ENCODE results near the gene CSNK2A3.
"Not testable (repeated sequence)": the region's sequence is repeated elsewhere in the genome, so short reads cannot be mapped to it uniquely, and the experiment has no call there.

The CSNK2A3 gene

GRCh38 chr11:11378184-11378940 lies 25.3 kb upstream of the CSNK2A3 start:
- no peak for DNase-seq

GRCh38 chr11:11374358-11375148 lies 21.5 kb upstream of the CSNK2A3 start:
- DNase-seq = no peak

GRCh38 chr11:11373934-11374333 lies 20.9 kb upstream of the CSNK2A3 start:
- no peak for DNase-seq

GRCh38 chr11:11372461-11372860 lies 19.4 kb upstream of the CSNK2A3 start:
- DNase-seq = no peak

GRCh38 chr11:11370962-11371303 lies 17.9 kb upstream of the CSNK2A3 start:
- no peak for DNase-seq

- DNase-seq = no peak
Observed at GRCh38 chr11:11370255-11370961, 17.4 kb upstream of the CSNK2A3 start.

- no peak for DNase-seq
Observed at GRCh38 chr11:11366793-11367192, 13.7 kb upstream of the CSNK2A3 start.

- no peak for DNase-seq
Observed at GRCh38 chr11:11363674-11364073, 10.6 kb upstream of the CSNK2A3 start.

GRCh38 chr11:11359611-11360010 lies 6.6 kb upstream of the CSNK2A3 start:
- DNase-seq = no peak

GRCh38 chr11:11356842-11357241 lies 3.8 kb upstream of the CSNK2A3 start:
- no peak for DNase-seq

- not testable (repeated sequence) for DNase-seq
Observed at GRCh38 chr11:11351851-11352250, 1.2 kb downstream of the CSNK2A3 start.

GRCh38 chr11:11351042-11351586 lies 1.9 kb downstream of the CSNK2A3 start:
- DNase-seq = no peak

- no peak for DNase-seq
Observed at GRCh38 chr11:11349870-11350337, 3.1 kb downstream of the CSNK2A3 start.

GRCh38 chr11:11349106-11349825 lies 3.8 kb downstream of the CSNK2A3 start:
- no peak for DNase-seq

- DNase-seq = no peak
Observed at GRCh38 chr11:11348303-11348702, 4.7 kb downstream of the CSNK2A3 start.

- DNase-seq = no peak
Observed at GRCh38 chr11:11347592-11347991, 5.5 kb downstream of the CSNK2A3 start.

- no peak for DNase-seq
Observed at GRCh38 chr11:11346303-11346702, 6.7 kb downstream of the CSNK2A3 start.

- DNase-seq = no peak
Observed at GRCh38 chr11:11345099-11345498, 8.0 kb downstream of the CSNK2A3 start.

GRCh38 chr11:11344045-11344444 lies 9.0 kb downstream of the CSNK2A3 start:
- no peak for DNase-seq

- no peak for DNase-seq
Observed at GRCh38 chr11:11338304-11338703, 14.7 kb downstream of the CSNK2A3 start.

- DNase-seq = no peak
Observed at GRCh38 chr11:11336664-11337063, 16.4 kb downstream of the CSNK2A3 start.

- DNase-seq = no peak
Observed at GRCh38 chr11:11335043-11335442, 18.0 kb downstream of the CSNK2A3 start.

- DNase-seq = no peak
Observed at GRCh38 chr11:11334607-11335006, 18.4 kb downstream of the CSNK2A3 start.
